Stomach (tissue), 9 donors: ENCODE measurements around the gene PRKN. TPM values are rescaled to one million over a fixed set of nuclear protein-coding genes. Genes with fewer than 3 reads are reported as not detected.

Experiments
- DNase-seq, 2 donors: peaks; one replicate each; pipeline versions ENCODE4 v3.0.0 to v3.0.0-alpha.2; 2013 to 2019
- H3K27ac ChIP-seq, 5 donors: fragments of 200-600 bp in 4 of 5; sonication (generic) in 4 of 5; one replicate each; pipeline ENCODE4 v1.5.1; 2013 to 2019; ENCODE audit warnings: mild to moderate bottlenecking in 1 of 5, moderate library complexity in 1 of 5
- H3K27me3 ChIP-seq, 3 donors: fragments of 200-600 bp; sonication (generic); one replicate each; pipeline ENCODE4 v1.5.1; 2017 to 2019; ENCODE audit warnings: mixed run types in 1 of 3
- H3K36me3 ChIP-seq, 4 donors: fragments of 200-600 bp; sonication (generic); 1 replicate in 3 of 4; 2 replicates in 1 of 4; pipeline ENCODE4 v1.5.1; 2016 to 2019
- H3K4me1 ChIP-seq, 4 donors: fragments of 200-600 bp; sonication (generic); one replicate each; pipeline ENCODE4 v1.5.1; 2016 to 2019
- H3K4me3 ChIP-seq, 4 donors: fragments of 200-600 bp; sonication (generic) in 3 of 4; one replicate each; pipeline ENCODE4 v1.5.1; 2016 to 2019; ENCODE audit warnings: mild to moderate bottlenecking in 1 of 4
- H3K9me3 ChIP-seq, 4 donors: fragments of 200-600 bp; sonication (generic); one replicate each; pipeline ENCODE4 v1.5.1; 2016 to 2019
- EP300 ChIP-seq: sonication (generic); formaldehyde crosslinking; IDR thresholded peaks from one replicate; pipeline ENCODE4 v1.6.1; 2017; ENCODE audit warnings: antibody characterized with exemption
- POLR2A ChIP-seq, 4 donors: fragments of 450-650 bp; IDR thresholded peaks; one replicate each; pipeline ENCODE4 v1.6.1; 2016; ENCODE audit warnings: antibody characterized with exemption in 4 of 4, control low read depth in 2 of 4, mild to moderate bottlenecking in 1 of 4, moderate library complexity in 1 of 4
- POLR2AphosphoS5 ChIP-seq, 3 donors: sonication (generic); formaldehyde crosslinking; IDR thresholded peaks; one replicate each; pipeline ENCODE4 v1.6.1; 2016; ENCODE audit warnings: antibody characterized with exemption in 3 of 3
- WGBS, 5 donors: extraction: QIAGEN DNeasy Blood & Tissue Kit in 3 of 5; methylation state at CpG; one replicate each; pipeline versions ENCODE4 v1.1.5 to v1.1.7; 2013 to 2018; 5-methylcytosine and 5-hydroxymethylcytosine counted together
- intact Hi-C: fragments of 100-400 bp; cut with DNase I; formaldehyde crosslinking; loops from one replicate; pipeline ENCODE4 v1.15.1; 2023; ENCODE audit warnings: low total_unique reads
- polyA plus RNA-seq, 3 donors: library from polyadenylated mRNA; stranded (reverse); fragments of 200-250 nt; gene quantifications; one replicate each; pipeline ENCODE4 v1.2.3, GENCODE V29; 2013
- total RNA-seq, 5 donors: library from RNA; depleted of rRNA; stranded (reverse); fragments of >200 nt; gene quantifications; one replicate each; pipeline versions ENCODE4 v1.1.0 to v1.2.3, GENCODE V29; 2014 to 2016
- TF ChIP-seq, protein P1 (sequence below), 7 experiments: fragments of 450-650 bp in 4 of 7; fragments of 200-600 bp in 3 of 7; sonication (generic) in 3 of 7; IDR thresholded peaks; one replicate each; pipeline ENCODE4 v1.5.1; 2016 to 2019; ENCODE audit warnings: antibody characterized with exemption in 7 of 7, control low read depth in 2 of 7, mild to moderate bottlenecking in 1 of 7
- donor health status: healthy with polysubstance abuse.
- donor health status: Bipolar disorder and iron deficiency.
- donor health status: healthy.

PRKN gene
- total and polyA plus RNA-seq, 8 donors, result 0.68 to 19.8 (median 9.5) TPM

DNA sequence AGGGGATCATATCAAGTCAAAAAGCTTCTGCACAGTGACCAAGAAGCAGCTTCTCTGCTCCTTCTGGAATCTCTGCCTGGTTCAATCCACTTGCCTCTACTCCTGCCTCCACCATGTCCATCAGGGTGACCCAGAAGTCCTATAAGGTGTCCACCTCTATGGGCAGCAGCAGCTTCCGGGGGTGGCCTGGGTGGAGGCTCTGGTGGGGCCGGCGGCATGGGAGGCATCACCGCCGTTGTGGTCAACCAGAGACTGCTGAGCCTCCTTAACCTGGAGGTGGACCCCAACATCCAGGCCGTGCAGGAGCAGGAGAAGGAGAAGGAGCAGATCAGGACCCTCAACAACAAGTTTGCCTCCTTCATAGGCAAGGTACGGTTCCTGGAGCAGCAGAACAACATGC is 159.3 kb downstream of the PRKN start:
- Histone ChIP-seq H3K27ac (no peak overlapping the region), H3K4me3 (no peak overlapping the region), H3K9me3 (peaks cover 0 to 25% (median 13%) of the 10 kb centered on the region in 4 donors), H3K36me3 (peaks cover 0 to 10% (median 5%) of the 10 kb centered on the region in 4 donors), H3K4me1 (no peaks in the 10 kb centered on the region), H3K27me3 (no peaks in the 10 kb centered on the region)
- intact Hi-C loops, result no loop called here
- no peak for TF ChIP-seq POLR2A (IDR thresholded peaks at IDR 0.05)
- no peak for TF ChIP-seq EP300
- no peak for TF ChIP-seq POLR2AphosphoS5 (IDR thresholded peaks at IDR 0.05)
- TF ChIP-seq, protein P1, sequence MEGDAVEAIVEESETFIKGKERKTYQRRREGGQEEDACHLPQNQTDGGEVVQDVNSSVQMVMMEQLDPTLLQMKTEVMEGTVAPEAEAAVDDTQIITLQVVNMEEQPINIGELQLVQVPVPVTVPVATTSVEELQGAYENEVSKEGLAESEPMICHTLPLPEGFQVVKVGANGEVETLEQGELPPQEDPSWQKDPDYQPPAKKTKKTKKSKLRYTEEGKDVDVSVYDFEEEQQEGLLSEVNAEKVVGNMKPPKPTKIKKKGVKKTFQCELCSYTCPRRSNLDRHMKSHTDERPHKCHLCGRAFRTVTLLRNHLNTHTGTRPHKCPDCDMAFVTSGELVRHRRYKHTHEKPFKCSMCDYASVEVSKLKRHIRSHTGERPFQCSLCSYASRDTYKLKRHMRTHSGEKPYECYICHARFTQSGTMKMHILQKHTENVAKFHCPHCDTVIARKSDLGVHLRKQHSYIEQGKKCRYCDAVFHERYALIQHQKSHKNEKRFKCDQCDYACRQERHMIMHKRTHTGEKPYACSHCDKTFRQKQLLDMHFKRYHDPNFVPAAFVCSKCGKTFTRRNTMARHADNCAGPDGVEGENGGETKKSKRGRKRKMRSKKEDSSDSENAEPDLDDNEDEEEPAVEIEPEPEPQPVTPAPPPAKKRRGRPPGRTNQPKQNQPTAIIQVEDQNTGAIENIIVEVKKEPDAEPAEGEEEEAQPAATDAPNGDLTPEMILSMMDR (IDR thresholded peaks at IDR 0.05), result no peak
- DNase-seq, result no peak
- 93 to 100% (median 98%) methylated on average over 2 to 7 of the region's 7 CpGs for WGBS, 5 donors

DNA sequence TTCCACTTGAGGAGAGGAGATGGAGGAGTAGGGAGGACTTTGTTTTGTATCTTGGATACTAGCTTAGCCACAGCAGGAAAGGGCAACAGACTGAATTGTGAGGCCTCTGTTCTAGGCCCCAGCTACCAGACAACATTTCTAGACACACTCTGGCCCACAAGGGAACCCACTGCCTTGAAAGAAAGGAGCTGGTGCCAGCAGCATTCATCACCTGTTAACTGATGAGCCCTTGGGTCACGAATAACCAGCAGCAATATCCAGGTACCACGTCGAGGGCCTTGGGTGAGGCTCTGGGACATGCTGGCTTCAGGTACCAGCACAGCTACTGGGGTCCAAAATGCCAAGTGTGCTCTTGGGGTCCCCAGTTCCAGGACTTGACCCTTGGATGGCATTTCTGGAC is 165.5 kb downstream of the PRKN start:
- TF ChIP-seq POLR2A (IDR thresholded peaks at IDR 0.05), result no peak
- TF ChIP-seq, protein P1 (IDR thresholded peaks at IDR 0.05), result no peak
- TF ChIP-seq POLR2AphosphoS5 (IDR thresholded peaks at IDR 0.05), result no peak
- TF ChIP-seq EP300, result no peak
- no peak for DNase-seq
- intact Hi-C loops, result no loop called here
- Histone ChIP-seq H3K27me3 (no peaks in the 10 kb centered on the region), H3K4me3 (no peak overlapping the region), H3K36me3 (no peaks in the 10 kb centered on the region), H3K27ac (no peak overlapping the region), H3K4me1 (no peaks in the 10 kb centered on the region), H3K9me3 (peaks cover 0 to 21% (median 10%) of the 10 kb centered on the region in 4 donors)
- 93 to 96% (median 95%) methylated on average over 3 of the region's 3 CpGs for WGBS, 5 donors

DNA sequence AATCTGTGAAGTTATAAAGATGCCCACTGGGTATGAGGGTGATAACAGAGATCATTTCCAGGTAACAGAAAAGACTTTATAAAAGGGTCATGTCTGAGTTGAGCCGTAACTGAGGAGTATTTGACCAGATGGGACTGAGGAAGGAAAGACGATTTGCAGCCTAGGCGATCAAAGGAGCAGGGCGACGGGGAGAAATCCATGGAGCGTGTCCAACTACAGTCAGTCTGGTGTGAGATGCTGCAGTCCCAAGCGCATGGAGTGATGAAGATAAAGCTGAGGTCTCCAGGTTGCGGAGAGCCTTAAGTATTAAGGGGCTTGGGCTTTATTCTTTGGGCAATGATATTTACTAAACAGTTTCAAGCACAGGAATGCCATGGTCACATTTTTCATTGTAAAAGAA is 166.7 kb downstream of the PRKN start:
- H3K27me3 ChIP-seq, result no peaks in the 10 kb centered on the region
- intact Hi-C loops, result no loop called here
- 92 to 96% (median 92%) methylated on average over 8 of the region's 8 CpGs for WGBS, 5 donors
- no peak overlapping the region for H3K4me3 ChIP-seq
- TF ChIP-seq, protein P1 (IDR thresholded peaks at IDR 0.05), result no peak
- TF ChIP-seq EP300, result no peak
- TF ChIP-seq POLR2A (IDR thresholded peaks at IDR 0.05), result no peak
- TF ChIP-seq POLR2AphosphoS5 (IDR thresholded peaks at IDR 0.05), result no peak
- no peaks in the 10 kb centered on the region for H3K36me3 ChIP-seq
- no peak for DNase-seq
- no peak overlapping the region for H3K27ac ChIP-seq
- H3K4me1 ChIP-seq, result no peaks in the 10 kb centered on the region
- H3K9me3 ChIP-seq, result peaks cover 0 to 19% (median 9%) of the 10 kb centered on the region in 4 donors

DNA sequence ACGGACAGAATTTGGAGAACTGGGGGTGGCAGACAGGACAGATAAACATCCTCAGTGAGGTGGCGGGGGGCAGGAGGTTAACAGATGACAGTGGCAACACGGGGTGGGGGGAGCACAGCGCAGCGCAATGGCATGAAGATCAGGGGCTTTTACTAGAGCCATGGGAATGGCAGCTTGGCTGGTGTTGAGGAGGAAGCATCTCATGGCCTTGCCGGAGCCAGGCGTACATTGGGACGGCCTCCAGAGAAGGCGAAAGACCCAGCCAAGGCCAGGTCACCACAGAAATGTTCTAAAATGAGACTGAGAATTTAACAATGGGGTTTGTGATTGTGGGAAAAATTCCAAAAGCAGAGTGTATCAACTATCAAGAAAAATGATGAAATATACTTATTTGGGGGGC is 173.0 kb downstream of the PRKN start:
- TF ChIP-seq POLR2AphosphoS5 (IDR thresholded peaks at IDR 0.05) (no peak), POLR2A (IDR thresholded peaks at IDR 0.05) (no peak), EP300 (no peak)
- Histone ChIP-seq H3K4me3 (no peak overlapping the region), H3K27me3 (no peaks in the 10 kb centered on the region), H3K36me3 (no peaks in the 10 kb centered on the region), H3K9me3 (no peaks in the 10 kb centered on the region), H3K4me1 (no peaks in the 10 kb centered on the region), H3K27ac (no peak overlapping the region)
- intact Hi-C loops, result no loop called here
- WGBS, 5 donors, result 85 to 93% (median 91%) methylated on average over 9 of the region's 9 CpGs
- DNase-seq, result no peak

DNA sequence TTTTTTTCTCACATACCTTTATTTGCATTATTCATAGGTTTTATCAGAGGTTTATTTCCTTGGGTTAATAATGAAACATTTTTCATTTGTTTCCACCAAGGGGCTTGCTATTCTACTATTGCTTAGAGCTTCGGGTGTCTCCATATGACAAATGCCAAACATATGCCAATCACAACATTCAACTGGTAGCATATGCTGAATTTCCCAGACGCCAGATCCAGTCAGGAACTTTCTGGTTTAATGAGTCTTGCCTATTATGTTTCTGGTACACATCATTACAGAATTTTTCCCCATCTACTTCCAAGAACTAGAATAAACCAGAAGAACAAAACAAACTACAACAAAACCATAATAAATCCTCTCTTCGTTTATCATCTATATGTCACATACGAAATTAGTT is 180.7 kb downstream of the PRKN start:
- TF ChIP-seq POLR2A (IDR thresholded peaks at IDR 0.05), result no peak
- TF ChIP-seq EP300, result no peak
- TF ChIP-seq, protein P1 (IDR thresholded peaks at IDR 0.05), result no peak
- no peak for TF ChIP-seq POLR2AphosphoS5 (IDR thresholded peaks at IDR 0.05)
- peaks cover 0 to 3% (median 0%) of the 10 kb centered on the region in 4 donors for H3K4me1 ChIP-seq
- no peak overlapping the region for H3K27ac ChIP-seq
- H3K4me3 ChIP-seq, result no peak overlapping the region
- DNase-seq, result no peak
- WGBS, 5 donors, result 60 to 70% (median 62%) methylated on average over 4 of the region's 4 CpGs
- intact Hi-C loops, result no loop called here
- no peaks in the 10 kb centered on the region for H3K9me3 ChIP-seq
- no peaks in the 10 kb centered on the region for H3K27me3 ChIP-seq
- H3K36me3 ChIP-seq, result no peaks in the 10 kb centered on the region
